Esophagus muscularis mucosa (tissue), 3 donors: ENCODE data around the gene ELAC2.

Source experiments
- POLR2A ChIP-seq: fragments of 450-650 bp; IDR thresholded peaks from one replicate; pipeline ENCODE4 v1.6.1; 2017; ENCODE audit warnings: antibody characterized with exemption, moderate library complexity, mild to moderate bottlenecking, low read depth
- TF ChIP-seq, protein P1 (sequence below), 3 experiments: fragments of 200-600 bp in 2 of 3; fragments of 450-650 bp in 1 of 3; sonication (generic) in 2 of 3; IDR thresholded peaks; one replicate each; pipeline ENCODE4 v1.5.1; 2017 to 2019; ENCODE audit warnings: antibody characterized with exemption in 3 of 3, mild to moderate bottlenecking in 2 of 3, moderate library complexity in 1 of 3

GRCh38 chr17:13055131-13055530, 37.3 kb upstream of the ELAC2 start:
- no peak for TF ChIP-seq POLR2A
- TF ChIP-seq, protein P1, sequence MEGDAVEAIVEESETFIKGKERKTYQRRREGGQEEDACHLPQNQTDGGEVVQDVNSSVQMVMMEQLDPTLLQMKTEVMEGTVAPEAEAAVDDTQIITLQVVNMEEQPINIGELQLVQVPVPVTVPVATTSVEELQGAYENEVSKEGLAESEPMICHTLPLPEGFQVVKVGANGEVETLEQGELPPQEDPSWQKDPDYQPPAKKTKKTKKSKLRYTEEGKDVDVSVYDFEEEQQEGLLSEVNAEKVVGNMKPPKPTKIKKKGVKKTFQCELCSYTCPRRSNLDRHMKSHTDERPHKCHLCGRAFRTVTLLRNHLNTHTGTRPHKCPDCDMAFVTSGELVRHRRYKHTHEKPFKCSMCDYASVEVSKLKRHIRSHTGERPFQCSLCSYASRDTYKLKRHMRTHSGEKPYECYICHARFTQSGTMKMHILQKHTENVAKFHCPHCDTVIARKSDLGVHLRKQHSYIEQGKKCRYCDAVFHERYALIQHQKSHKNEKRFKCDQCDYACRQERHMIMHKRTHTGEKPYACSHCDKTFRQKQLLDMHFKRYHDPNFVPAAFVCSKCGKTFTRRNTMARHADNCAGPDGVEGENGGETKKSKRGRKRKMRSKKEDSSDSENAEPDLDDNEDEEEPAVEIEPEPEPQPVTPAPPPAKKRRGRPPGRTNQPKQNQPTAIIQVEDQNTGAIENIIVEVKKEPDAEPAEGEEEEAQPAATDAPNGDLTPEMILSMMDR (IDR thresholded peaks at IDR 0.05) = no peak
